ENCODE results near the gene OR10J1. TPM values are rescaled to one million over a fixed set of nuclear protein-coding genes. Genes with fewer than 3 reads are reported as not detected.

The OR10J1 gene
- total RNA-seq, 1 donor from 2014 or later, result not detected

- TF ChIP-seq, protein P1, sequence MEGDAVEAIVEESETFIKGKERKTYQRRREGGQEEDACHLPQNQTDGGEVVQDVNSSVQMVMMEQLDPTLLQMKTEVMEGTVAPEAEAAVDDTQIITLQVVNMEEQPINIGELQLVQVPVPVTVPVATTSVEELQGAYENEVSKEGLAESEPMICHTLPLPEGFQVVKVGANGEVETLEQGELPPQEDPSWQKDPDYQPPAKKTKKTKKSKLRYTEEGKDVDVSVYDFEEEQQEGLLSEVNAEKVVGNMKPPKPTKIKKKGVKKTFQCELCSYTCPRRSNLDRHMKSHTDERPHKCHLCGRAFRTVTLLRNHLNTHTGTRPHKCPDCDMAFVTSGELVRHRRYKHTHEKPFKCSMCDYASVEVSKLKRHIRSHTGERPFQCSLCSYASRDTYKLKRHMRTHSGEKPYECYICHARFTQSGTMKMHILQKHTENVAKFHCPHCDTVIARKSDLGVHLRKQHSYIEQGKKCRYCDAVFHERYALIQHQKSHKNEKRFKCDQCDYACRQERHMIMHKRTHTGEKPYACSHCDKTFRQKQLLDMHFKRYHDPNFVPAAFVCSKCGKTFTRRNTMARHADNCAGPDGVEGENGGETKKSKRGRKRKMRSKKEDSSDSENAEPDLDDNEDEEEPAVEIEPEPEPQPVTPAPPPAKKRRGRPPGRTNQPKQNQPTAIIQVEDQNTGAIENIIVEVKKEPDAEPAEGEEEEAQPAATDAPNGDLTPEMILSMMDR (IDR thresholded peaks at IDR 0.05; ENCODE audit: unreplicated experiment), result no peak
- Mint-ChIP-seq H3K27me3 (no peaks in the 10 kb centered on the region), H3K4me1 (ENCODE audit: low read depth) (no peaks in the 10 kb centered on the region), H3K4me3 (ENCODE audit: low read depth) (no peak overlapping the region), H3K27ac (no peak overlapping the region), H3K36me3 (ENCODE audit: insufficient read depth) (no peaks in the 10 kb centered on the region), H3K9me3 (ENCODE audit: low read depth) (peaks cover 30% of the 10 kb centered on the region)
- no peak for DNase-seq (ENCODE audit: low spot score, unreplicated experiment)
Observed at GRCh38 chr1:159429074-159429861, 10.3 kb upstream of the OR10J1 start.

DNA sequence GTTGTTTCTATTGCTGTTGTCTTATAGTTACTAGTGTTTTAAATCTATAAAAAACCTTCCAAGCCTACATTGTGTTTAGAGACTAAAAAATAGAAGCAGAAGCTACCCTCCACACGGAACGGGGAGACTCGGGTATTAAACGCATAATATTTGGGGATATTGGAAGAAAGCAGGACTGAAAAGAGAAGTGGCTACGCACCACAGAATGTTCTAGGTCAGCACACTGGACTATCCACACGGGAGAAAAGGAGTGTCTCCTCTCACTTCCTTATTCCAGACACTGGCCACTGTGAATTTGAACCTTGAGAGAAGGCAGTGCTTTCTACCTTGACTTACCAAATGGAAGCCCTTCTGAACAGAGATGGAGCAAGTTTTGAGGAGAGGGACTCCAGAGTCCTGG, 8.5 kb upstream of the OR10J1 start:
- TF ChIP-seq, protein P1 (IDR thresholded peaks at IDR 0.05; ENCODE audit: unreplicated experiment), result no peak
- Mint-ChIP-seq H3K27me3 (no peaks in the 10 kb centered on the region), H3K9me3 (ENCODE audit: low read depth) (peaks cover 32% of the 10 kb centered on the region), H3K27ac (no peak overlapping the region), H3K4me3 (ENCODE audit: low read depth) (no peak overlapping the region), H3K4me1 (ENCODE audit: low read depth) (no peaks in the 10 kb centered on the region), H3K36me3 (ENCODE audit: insufficient read depth) (no peaks in the 10 kb centered on the region)
- no peak for DNase-seq (ENCODE audit: low spot score, unreplicated experiment)

- H3K9me3 Mint-ChIP-seq (ENCODE audit: low read depth), result peaks cover 37% of the 10 kb centered on the region
Observed at GRCh38 chr1:159431904-159432303, 7.6 kb upstream of the OR10J1 start, which contains the start of gene OR10J4. OR10J4 (plus strand) TSS chr1:159432204.

DNA sequence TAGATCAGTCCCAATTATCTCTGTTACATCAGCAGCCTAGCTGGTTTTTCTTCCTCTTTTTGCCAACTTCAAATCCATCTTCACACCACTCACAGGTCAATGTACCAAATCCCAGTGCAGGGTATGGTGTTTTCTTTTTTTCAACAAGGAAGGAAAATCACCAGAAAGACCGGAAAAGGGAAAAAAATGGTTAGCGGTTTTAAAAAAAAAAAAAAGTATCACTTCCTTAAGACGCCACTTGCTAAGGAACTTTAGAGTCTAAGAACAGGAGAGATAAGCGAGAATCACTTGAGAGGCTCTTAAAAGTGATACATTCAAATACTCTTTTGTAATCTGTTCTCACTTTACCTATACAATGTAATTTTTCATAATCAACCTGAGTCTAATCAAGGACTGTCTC, 3.1 kb upstream of the OR10J1 start:
- H3K27ac Mint-ChIP-seq, result no peak overlapping the region
- H3K27me3 Mint-ChIP-seq, result no peaks in the 10 kb centered on the region

More at GRCh38 chr1:159431904-159432303, 7.6 kb upstream of the OR10J1 start, which contains the start of gene OR10J4:
- no peak within 1 kb of the TSS for H3K27ac Mint-ChIP-seq
- TF ChIP-seq, protein P1 (IDR thresholded peaks at IDR 0.05; ENCODE audit: unreplicated experiment), result no peak
- no peak within 1 kb of the TSS for H3K4me3 Mint-ChIP-seq (ENCODE audit: low read depth)
- DNase-seq (ENCODE audit: low spot score, unreplicated experiment), result no peak
- no peaks in the 10 kb centered on the region for H3K27me3 Mint-ChIP-seq
- no peaks in the 10 kb centered on the region for H3K36me3 Mint-ChIP-seq (ENCODE audit: insufficient read depth)
- no peaks in the 10 kb centered on the region for H3K4me1 Mint-ChIP-seq (ENCODE audit: low read depth)

GRCh38 chr1:159441360-159441759, 1.8 kb downstream of the OR10J1 start:
- no peak overlapping the region for H3K4me3 Mint-ChIP-seq (ENCODE audit: low read depth)

More for the DNA sequence above, 3.1 kb upstream of the OR10J1 start:
- H3K9me3 Mint-ChIP-seq (ENCODE audit: low read depth), result peaks cover 41% of the 10 kb centered on the region
- no peaks in the 10 kb centered on the region for H3K36me3 Mint-ChIP-seq (ENCODE audit: insufficient read depth)
- H3K4me3 Mint-ChIP-seq (ENCODE audit: low read depth), result no peak overlapping the region
- TF ChIP-seq, protein P1 (IDR thresholded peaks at IDR 0.05; ENCODE audit: unreplicated experiment), result no peak
- no peaks in the 10 kb centered on the region for H3K4me1 Mint-ChIP-seq (ENCODE audit: low read depth)
- no peak for DNase-seq (ENCODE audit: low spot score, unreplicated experiment)

More at GRCh38 chr1:159441360-159441759, 1.8 kb downstream of the OR10J1 start:
- peaks cover 44% of the 10 kb centered on the region for H3K9me3 Mint-ChIP-seq (ENCODE audit: low read depth)
- H3K27me3 Mint-ChIP-seq, result no peaks in the 10 kb centered on the region
- H3K27ac Mint-ChIP-seq, result no peak overlapping the region
- no peak for DNase-seq (ENCODE audit: low spot score, unreplicated experiment)
- H3K4me1 Mint-ChIP-seq (ENCODE audit: low read depth), result no peaks in the 10 kb centered on the region
- no peaks in the 10 kb centered on the region for H3K36me3 Mint-ChIP-seq (ENCODE audit: insufficient read depth)
- TF ChIP-seq, protein P1 (IDR thresholded peaks at IDR 0.05; ENCODE audit: unreplicated experiment), result no peak
